Esophagus muscularis mucosa (tissue), 4 donors: ENCODE results near the gene ARHGAP23. TPM values are rescaled to one million over a fixed set of nuclear protein-coding genes. Genes with fewer than 3 reads are reported as not detected.

Experiments used
- DNase-seq: peaks from one replicate; pipeline ENCODE4 v3.0.0-alpha.2; 2017; ENCODE audit errors: extremely low spot score
- H3K27ac ChIP-seq, 4 donors: fragments of 200-600 bp; sonication (generic); replicated peaks in 1 of 4; 1 replicate in 3 of 4; 2 replicates in 1 of 4; pipeline ENCODE4 v1.5.1; 2016 to 2019; ENCODE audit warnings: mild to moderate bottlenecking in 1 of 4
- H3K27me3 ChIP-seq, 4 donors: fragments of 200-600 bp; sonication (generic); one replicate each; pipeline versions ENCODE4 v1.5.1 to v1.6.0; 2016 to 2019
- H3K36me3 ChIP-seq, 4 donors: fragments of 200-600 bp; sonication (generic); one replicate each; pipeline ENCODE4 v1.5.1; 2016 to 2019
- H3K4me1 ChIP-seq, 4 donors: fragments of 200-600 bp; sonication (generic); one replicate each; pipeline ENCODE4 v1.5.1; 2016 to 2019
- H3K4me3 ChIP-seq, 4 donors: fragments of 200-600 bp; sonication (generic); 1 replicate in 2 of 4; 2 replicates in 2 of 4; pipeline ENCODE4 v1.5.1; 2016 to 2019; ENCODE audit warnings: mild to moderate bottlenecking in 4 of 4, moderate library complexity in 1 of 4
- H3K9me3 ChIP-seq, 4 donors: fragments of 200-600 bp; sonication (generic); 1 replicate in 3 of 4; 2 replicates in 1 of 4; pipeline ENCODE4 v1.5.1; 2016 to 2019
- CTCF ChIP-seq, 3 experiments: fragments of 200-600 bp in 2 of 3; fragments of 450-650 bp in 1 of 3; sonication (generic) in 2 of 3; IDR thresholded peaks; one replicate each; pipeline ENCODE4 v1.5.1; 2017 to 2019; ENCODE audit warnings: antibody characterized with exemption in 3 of 3, mild to moderate bottlenecking in 2 of 3, moderate library complexity in 1 of 3
- EP300 ChIP-seq: sonication (generic); formaldehyde crosslinking; IDR thresholded peaks from one replicate; pipeline ENCODE4 v1.6.1; 2017; ENCODE audit warnings: antibody characterized with exemption
- POLR2A ChIP-seq: fragments of 450-650 bp; IDR thresholded peaks from one replicate; pipeline ENCODE4 v1.6.1; 2017; ENCODE audit warnings: antibody characterized with exemption, moderate library complexity, mild to moderate bottlenecking, low read depth
- POLR2AphosphoS5 ChIP-seq, 2 donors: sonication (generic); formaldehyde crosslinking; IDR thresholded peaks; one replicate each; pipeline ENCODE4 v1.6.1; 2017; ENCODE audit warnings: antibody characterized with exemption in 2 of 2
- WGBS: methylation state at CpG from one replicate; pipeline ENCODE4 v1.1.5; 2018; 5-methylcytosine and 5-hydroxymethylcytosine counted together
- intact Hi-C: fragments of 100-400 bp; cut with DNase I; formaldehyde crosslinking; loops from one replicate; pipeline ENCODE4 v1.15.1; 2023
- total RNA-seq, 4 donors: library from RNA; depleted of rRNA; stranded (reverse); fragments of >200 nt; gene quantifications; one replicate each; pipeline versions ENCODE4 v1.1.0 to v1.2.1, GENCODE V29; 2016

ARHGAP23 gene
- total RNA-seq, 4 donors from 2014 or later = 58.6 to 150 (median 104) TPM

DNA sequence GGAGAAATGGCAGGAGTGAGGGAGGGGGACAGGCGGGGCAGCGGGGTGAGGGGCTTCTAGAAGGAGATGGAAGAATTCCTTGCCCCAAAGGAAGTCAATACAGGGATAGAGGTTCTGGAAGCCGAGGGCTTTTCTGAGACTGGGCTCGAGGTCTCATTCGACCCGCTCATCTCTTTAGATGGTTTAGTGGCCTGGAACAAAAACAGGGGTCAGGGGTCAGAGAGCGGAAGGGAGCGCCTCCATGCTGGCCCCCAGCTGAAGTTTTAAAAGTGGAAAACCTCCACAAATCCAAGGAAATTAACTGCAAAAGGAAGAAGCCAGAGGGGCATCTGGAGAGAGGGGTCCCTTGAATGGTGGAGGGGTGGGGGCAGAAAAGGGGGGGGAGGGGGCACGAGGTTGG is 105.0 kb downstream of the ARHGAP23 start:
- intact Hi-C loops = no loop called here
- Histone ChIP-seq H3K36me3 (no peaks in the 10 kb centered on the region), H3K9me3 (no peaks in the 10 kb centered on the region), H3K27me3 (peaks cover 0 to 87% (median 16%) of the 10 kb centered on the region in 4 donors), H3K4me1 (no peaks in the 10 kb centered on the region), H3K27ac (no peak overlapping the region), H3K4me3 (no peak overlapping the region)
- WGBS = 78% methylated on average over 9 of the region's 9 CpGs
- DNase-seq = no peak
- TF ChIP-seq POLR2A = no peak
- no peak for TF ChIP-seq POLR2AphosphoS5 (IDR thresholded peaks at IDR 0.05)
- TF ChIP-seq CTCF (IDR thresholded peaks at IDR 0.05) = no peak
- no peak for TF ChIP-seq EP300

DNA sequence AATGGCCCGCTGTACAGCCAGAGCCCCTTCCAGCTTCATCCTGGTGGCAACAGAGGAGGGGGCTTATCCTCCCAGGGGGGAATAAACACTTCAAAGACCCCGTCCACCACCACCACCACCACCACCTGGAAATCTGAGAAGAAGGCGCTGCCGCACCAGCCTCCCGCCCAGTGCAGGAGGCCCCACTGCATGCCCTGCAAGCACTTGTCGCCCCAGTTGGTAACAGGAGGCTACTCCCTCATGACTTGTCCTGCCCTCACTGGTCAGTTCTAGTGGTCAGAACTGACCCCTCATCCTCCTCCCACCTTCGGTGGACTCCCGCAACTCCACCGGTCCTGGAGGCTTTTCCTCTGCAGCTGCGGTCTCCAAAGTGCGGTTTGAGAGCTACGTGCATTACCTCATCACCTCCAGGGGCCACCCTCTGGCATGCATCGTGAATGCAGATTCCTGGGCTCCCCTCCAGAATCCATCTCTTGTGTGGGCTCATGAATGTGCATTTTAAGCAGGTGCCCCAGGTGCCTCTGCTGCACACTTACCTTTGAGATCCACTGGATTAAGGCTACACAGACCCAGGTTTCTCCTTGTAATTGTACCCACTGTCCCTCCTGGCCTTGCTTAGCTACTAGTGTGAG is 105.7 kb downstream of the ARHGAP23 start:
- H3K27me3 ChIP-seq = peaks cover 0 to 81% (median 16%) of the 10 kb centered on the region in 4 donors
- H3K9me3 ChIP-seq = no peaks in the 10 kb centered on the region

GRCh38 chr17:38534498-38534885 is 106.2 kb downstream of the ARHGAP23 start:
- no peaks in the 10 kb centered on the region for H3K4me1 ChIP-seq
- H3K27me3 ChIP-seq = peaks cover 0 to 81% (median 16%) of the 10 kb centered on the region in 4 donors
- H3K9me3 ChIP-seq = no peaks in the 10 kb centered on the region
- TF ChIP-seq EP300 (no peak), POLR2AphosphoS5 (IDR thresholded peaks at IDR 0.05) (no peak), CTCF (IDR thresholded peaks at IDR 0.05) (no peak), POLR2A (no peak)
- H3K36me3 ChIP-seq = no peaks in the 10 kb centered on the region
- H3K27ac ChIP-seq = no peak overlapping the region
- 72% methylated on average over 7 of the region's 7 CpGs for WGBS
- no peak for DNase-seq
- intact Hi-C loops = no loop called here
- no peak overlapping the region for H3K4me3 ChIP-seq

More for the DNA sequence above, 105.7 kb downstream of the ARHGAP23 start:
- H3K4me1 ChIP-seq = no peaks in the 10 kb centered on the region
- intact Hi-C loops = no loop called here
- 71% methylated on average over 10 of the region's 13 CpGs for WGBS
- H3K4me3 ChIP-seq = no peak overlapping the region
- H3K36me3 ChIP-seq = no peaks in the 10 kb centered on the region
- DNase-seq = no peak
- H3K27ac ChIP-seq = no peak overlapping the region
- TF ChIP-seq CTCF (IDR thresholded peaks at IDR 0.05) (no peak), POLR2A (no peak), EP300 (no peak)

DNA sequence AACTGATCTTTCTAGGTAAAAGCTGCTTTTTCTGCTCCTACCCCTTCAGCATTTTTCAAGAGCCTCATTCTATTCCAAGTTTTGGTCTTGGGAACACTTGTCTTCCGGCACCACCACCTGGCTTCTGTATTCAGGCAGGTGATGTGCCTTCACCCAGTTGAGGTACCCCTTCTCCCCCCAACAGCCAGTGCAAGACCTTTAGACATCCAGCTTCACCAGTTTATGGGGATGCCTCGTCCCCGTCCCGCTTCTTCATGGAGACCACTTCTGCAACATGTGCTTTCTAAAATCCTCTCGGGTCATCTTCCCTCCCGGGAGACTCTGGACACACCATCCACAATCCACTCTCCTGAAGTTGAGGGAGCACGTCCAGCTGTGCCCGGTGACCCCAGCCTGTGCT is 107.6 kb downstream of the ARHGAP23 start:
- Histone ChIP-seq H3K4me1 (no peaks in the 10 kb centered on the region), H3K27ac (no peak overlapping the region), H3K9me3 (no peaks in the 10 kb centered on the region), H3K27me3 (peaks cover 0 to 69% (median 11%) of the 10 kb centered on the region in 4 donors), H3K4me3 (no peak overlapping the region), H3K36me3 (no peaks in the 10 kb centered on the region)
- intact Hi-C loops = no loop called here
- no peak for DNase-seq
- WGBS = 69% methylated on average over 8 of the region's 8 CpGs
- TF ChIP-seq EP300 (no peak), POLR2A (no peak), CTCF (IDR thresholded peaks at IDR 0.05) (no peak), POLR2AphosphoS5 (IDR thresholded peaks at IDR 0.05) (no peak)

GRCh38 chr17:38536661-38537060 is 108.4 kb downstream of the ARHGAP23 start:
- Histone ChIP-seq H3K27ac (no peak overlapping the region), H3K9me3 (no peaks in the 10 kb centered on the region), H3K4me1 (no peaks in the 10 kb centered on the region), H3K4me3 (no peak overlapping the region), H3K27me3 (peaks cover 0 to 68% (median 11%) of the 10 kb centered on the region in 4 donors), H3K36me3 (no peaks in the 10 kb centered on the region)
- no peak for DNase-seq
- TF ChIP-seq CTCF (IDR thresholded peaks at IDR 0.05) = no peak
- TF ChIP-seq POLR2A = no peak
- TF ChIP-seq EP300 = no peak
- intact Hi-C loops = no loop called here
- WGBS = 81% methylated on average over 4 of the region's 4 CpGs
